Panc1 (cell line): ENCODE measurements around the gene KDF1. TPM values are rescaled to one million over a fixed set of nuclear protein-coding genes. Genes with fewer than 3 reads are reported as not detected.

Experiments
- ATAC-seq: fragments of 200-7000 bp; cut with Tn5 transposase; 2 replicates; pipeline ENCODE4 v1.9.1; 2020; ENCODE audit warnings: mild to moderate bottlenecking, moderate library complexity
- BruUV-seq: library from RNA; stranded (reverse); fragments of 400-500 nt; replicated peaks from 2 replicates; lab custom pipeline; 2021; lab: Mats Ljungman, UMichigan
- CTCF ChIA-PET: fragments of 300-600 bp; sonication (Branson Sonifier 250); formaldehyde crosslinking; loops from one replicate; lab custom pipeline; 2022; ENCODE audit warnings: antibody characterized with exemption; lab: Charles Lee
- POLR2A ChIA-PET: fragments of 300-600 bp; sonication (Branson Sonifier 250); formaldehyde crosslinking; loops from one replicate; lab custom pipeline; 2022; ENCODE audit warnings: antibody characterized with exemption; lab: Charles Lee
- DNase-seq: peaks from one replicate; pipeline ENCODE4 v3.0.0-alpha.2; 2010; ENCODE audit warnings: low read depth, low spot score
- H3K27ac ChIP-seq: 2 replicates; pipeline ENCODE4 v1.5.1; 2011; ENCODE audit warnings: mild to moderate bottlenecking, low read length, inconsistent platforms
- H3K27me3 ChIP-seq: fragments of 200-500 bp; sonication (Bioruptor generic); 2 replicates; pipeline ENCODE4 v1.6.0; 2014; ENCODE audit warnings: low read length, inconsistent platforms; ENCODE audit not compliant: control insufficient read depth, insufficient read depth
- H3K36me3 ChIP-seq: fragments of 200-500 bp; sonication (Bioruptor generic); 2 replicates; pipeline ENCODE4 v1.5.1; 2014; ENCODE audit warnings: inconsistent platforms, mild to moderate bottlenecking, low read length, moderate library complexity; ENCODE audit not compliant: control insufficient read depth, insufficient read depth
- H3K4me1 ChIP-seq: 2 replicates; pipeline ENCODE4 v1.5.1; 2011; ENCODE audit warnings: inconsistent platforms, mild to moderate bottlenecking, low read length, moderate library complexity; ENCODE audit not compliant: control insufficient read depth, insufficient read depth
- H3K4me3 ChIP-seq, 2 experiments: 2 replicates each; pipeline ENCODE4 v1.5.1; 2011 to 2012; ENCODE audit warnings: low read depth in 2 of 2, low read length in 2 of 2, mild to moderate bottlenecking in 2 of 2, inconsistent platforms in 1 of 2, moderate library complexity in 1 of 2
- H3K9me3 ChIP-seq: fragments of 200-500 bp; sonication (Bioruptor generic); 2 replicates; pipeline ENCODE4 v1.5.1; 2014; ENCODE audit warnings: low read depth, mild to moderate bottlenecking, inconsistent platforms, low read length, moderate library complexity; ENCODE audit not compliant: control insufficient read depth, insufficient read depth
- POLR2AphosphoS5 ChIP-seq: IDR thresholded peaks from 2 replicates; pipeline ENCODE4 v1.6.1; 2012; ENCODE audit warnings: mild to moderate bottlenecking, low read depth, low read length, moderate library complexity
- SIN3A ChIP-seq: IDR thresholded peaks from 2 replicates; pipeline ENCODE4 v1.6.1; 2012; ENCODE audit warnings: low read depth, mild to moderate bottlenecking, low read length, moderate library complexity, borderline replicate concordance; ENCODE audit not compliant: insufficient read depth
- TCF7L2 ChIP-seq: IDR thresholded peaks from 2 replicates; pipeline ENCODE4 v1.6.1; 2011; ENCODE audit warnings: mild to moderate bottlenecking, low read depth, low read length, inconsistent platforms
- in situ Hi-C: cut with HindIII; loops from 2 replicates; pipeline ENCODE4 v1.10.0; 2016; ENCODE audit warnings: low sequenced_read_pairs, low pct_unique_long_range_greater_than_20kb
- intact Hi-C: fragments of 100-400 bp; cut with micrococcal nuclease; formaldehyde crosslinking; loops from one replicate; pipeline ENCODE4 v1.10.0; 2022; ENCODE audit not compliant: unreplicated experiment
- total RNA-seq: library from RNA; stranded (reverse); gene quantifications from one replicate; pipeline ENCODE4 v1.2.1, GENCODE V29; 2021; ENCODE audit not compliant: unreplicated experiment
- TF ChIP-seq, protein P1 (sequence below): fragments of 450-650 bp; IDR thresholded peaks from 2 replicates; pipeline ENCODE4 v1.5.1; 2017; ENCODE audit warnings: mild to moderate bottlenecking
- TF ChIP-seq, protein P2 (sequence below), 2 experiments: IDR thresholded peaks; 2 replicates each; pipeline ENCODE4 v1.6.1; 2011 to 2012; ENCODE audit warnings: low read depth in 2 of 2, control low read depth in 1 of 2, low read length in 1 of 2, mild to moderate bottlenecking in 1 of 2, moderate library complexity in 1 of 2; ENCODE audit not compliant: insufficient read depth in 1 of 2

Gene KDF1
- total RNA-seq, 1 experiment from 2014 or later = 3.2 TPM

DNA sequence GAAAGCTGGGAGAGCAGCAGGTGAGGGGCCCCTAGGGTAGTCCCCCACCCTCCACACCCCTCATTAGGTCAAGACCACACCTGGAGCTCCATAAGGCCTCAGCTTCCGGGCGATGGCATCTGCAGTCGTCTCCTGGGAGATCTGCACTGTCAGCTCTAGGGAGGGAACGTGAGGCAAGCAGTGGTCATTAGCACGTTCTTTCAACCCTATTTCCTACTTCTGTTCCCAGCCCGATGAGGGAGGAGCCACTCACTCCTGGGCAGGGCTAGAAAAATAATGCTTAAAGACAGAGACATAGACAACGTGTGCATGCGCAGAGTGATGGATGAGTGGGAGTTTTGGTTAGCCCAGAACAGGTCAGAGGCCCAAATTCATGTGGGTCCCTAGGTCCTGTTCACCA is 9.7 kb downstream of the KDF1 start:
- intact Hi-C loops = no loop called here
- Histone ChIP-seq H3K9me3 (no peaks in the 10 kb centered on the region), H3K27me3 (no peaks in the 10 kb centered on the region), H3K36me3 (no peaks in the 10 kb centered on the region), H3K27ac (no peak overlapping the region), H3K4me3 (no peak overlapping the region), H3K4me1 (peaks cover 7% of the 10 kb centered on the region; the same call in 1 of the 2 replicates)
- TF ChIP-seq TCF7L2 = no peak
- BruUV-seq = no TSS peak
- ATAC-seq (peak; percentile 18; the same call in 1 of the 2 replicates), DNase-seq (no peak)
- in situ Hi-C loops = no loop called here
- CTCF ChIA-PET = interaction anchor here (1.1 kb wide), 1 partner anchor 47 kb away, joined by 7 read pairs; no protein-coding TSS in a partner anchor
- POLR2A ChIA-PET = interaction anchor here (0.6 kb wide), 2 partner anchors 227 to 351 kb away, joined by 3 to 4 read pairs; no protein-coding TSS in a partner anchor

DNA sequence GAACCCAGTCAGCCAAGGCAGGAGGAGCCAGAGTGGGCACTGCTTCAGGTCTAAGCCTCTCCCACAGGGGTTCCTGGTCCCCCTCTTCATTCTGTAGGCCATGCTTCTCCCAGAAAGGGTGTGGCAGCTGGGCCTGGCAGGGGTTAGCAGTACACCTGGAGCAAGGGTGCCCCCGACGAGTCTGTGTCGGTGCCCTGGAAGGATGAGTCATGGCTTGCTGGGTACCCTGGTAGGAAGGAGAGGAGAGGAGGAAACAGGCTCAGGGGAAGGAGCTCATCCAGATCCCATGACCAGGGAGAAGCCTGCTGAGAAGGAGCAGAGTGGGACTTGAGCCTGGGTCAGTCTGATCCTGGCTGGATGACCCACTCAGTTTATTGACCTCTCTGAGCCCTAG is 10.3 kb downstream of the KDF1 start:
- Histone ChIP-seq H3K36me3 (peaks cover 5% of the 10 kb centered on the region; the same call in 1 of the 2 replicates), H3K9me3 (no peaks in the 10 kb centered on the region), H3K4me3 (no peak overlapping the region), H3K4me1 (peaks cover 9% of the 10 kb centered on the region; the same call in 1 of the 2 replicates), H3K27me3 (no peaks in the 10 kb centered on the region), H3K27ac (no peak overlapping the region)
- ChIA-PET CTCF (interaction anchor here (1.1 kb wide), 1 partner anchor 48 kb away, joined by 7 read pairs; no protein-coding TSS in a partner anchor), POLR2A (interaction anchor here (0.6 kb wide), 2 partner anchors 228 to 352 kb away, joined by 3 to 4 read pairs; no protein-coding TSS in a partner anchor)
- intact Hi-C loops (no loop called here), in situ Hi-C loops (no loop called here)
- TF ChIP-seq, protein P1, sequence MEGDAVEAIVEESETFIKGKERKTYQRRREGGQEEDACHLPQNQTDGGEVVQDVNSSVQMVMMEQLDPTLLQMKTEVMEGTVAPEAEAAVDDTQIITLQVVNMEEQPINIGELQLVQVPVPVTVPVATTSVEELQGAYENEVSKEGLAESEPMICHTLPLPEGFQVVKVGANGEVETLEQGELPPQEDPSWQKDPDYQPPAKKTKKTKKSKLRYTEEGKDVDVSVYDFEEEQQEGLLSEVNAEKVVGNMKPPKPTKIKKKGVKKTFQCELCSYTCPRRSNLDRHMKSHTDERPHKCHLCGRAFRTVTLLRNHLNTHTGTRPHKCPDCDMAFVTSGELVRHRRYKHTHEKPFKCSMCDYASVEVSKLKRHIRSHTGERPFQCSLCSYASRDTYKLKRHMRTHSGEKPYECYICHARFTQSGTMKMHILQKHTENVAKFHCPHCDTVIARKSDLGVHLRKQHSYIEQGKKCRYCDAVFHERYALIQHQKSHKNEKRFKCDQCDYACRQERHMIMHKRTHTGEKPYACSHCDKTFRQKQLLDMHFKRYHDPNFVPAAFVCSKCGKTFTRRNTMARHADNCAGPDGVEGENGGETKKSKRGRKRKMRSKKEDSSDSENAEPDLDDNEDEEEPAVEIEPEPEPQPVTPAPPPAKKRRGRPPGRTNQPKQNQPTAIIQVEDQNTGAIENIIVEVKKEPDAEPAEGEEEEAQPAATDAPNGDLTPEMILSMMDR = no peak
- TF ChIP-seq, protein P2, sequence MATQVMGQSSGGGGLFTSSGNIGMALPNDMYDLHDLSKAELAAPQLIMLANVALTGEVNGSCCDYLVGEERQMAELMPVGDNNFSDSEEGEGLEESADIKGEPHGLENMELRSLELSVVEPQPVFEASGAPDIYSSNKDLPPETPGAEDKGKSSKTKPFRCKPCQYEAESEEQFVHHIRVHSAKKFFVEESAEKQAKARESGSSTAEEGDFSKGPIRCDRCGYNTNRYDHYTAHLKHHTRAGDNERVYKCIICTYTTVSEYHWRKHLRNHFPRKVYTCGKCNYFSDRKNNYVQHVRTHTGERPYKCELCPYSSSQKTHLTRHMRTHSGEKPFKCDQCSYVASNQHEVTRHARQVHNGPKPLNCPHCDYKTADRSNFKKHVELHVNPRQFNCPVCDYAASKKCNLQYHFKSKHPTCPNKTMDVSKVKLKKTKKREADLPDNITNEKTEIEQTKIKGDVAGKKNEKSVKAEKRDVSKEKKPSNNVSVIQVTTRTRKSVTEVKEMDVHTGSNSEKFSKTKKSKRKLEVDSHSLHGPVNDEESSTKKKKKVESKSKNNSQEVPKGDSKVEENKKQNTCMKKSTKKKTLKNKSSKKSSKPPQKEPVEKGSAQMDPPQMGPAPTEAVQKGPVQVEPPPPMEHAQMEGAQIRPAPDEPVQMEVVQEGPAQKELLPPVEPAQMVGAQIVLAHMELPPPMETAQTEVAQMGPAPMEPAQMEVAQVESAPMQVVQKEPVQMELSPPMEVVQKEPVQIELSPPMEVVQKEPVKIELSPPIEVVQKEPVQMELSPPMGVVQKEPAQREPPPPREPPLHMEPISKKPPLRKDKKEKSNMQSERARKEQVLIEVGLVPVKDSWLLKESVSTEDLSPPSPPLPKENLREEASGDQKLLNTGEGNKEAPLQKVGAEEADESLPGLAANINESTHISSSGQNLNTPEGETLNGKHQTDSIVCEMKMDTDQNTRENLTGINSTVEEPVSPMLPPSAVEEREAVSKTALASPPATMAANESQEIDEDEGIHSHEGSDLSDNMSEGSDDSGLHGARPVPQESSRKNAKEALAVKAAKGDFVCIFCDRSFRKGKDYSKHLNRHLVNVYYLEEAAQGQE (IDR thresholded peaks at IDR 0.05; ENCODE audit: insufficient read depth in 1 of 2, low read depth in 2 of 2, low read length in 1 of 2) = no peak
- TF ChIP-seq POLR2AphosphoS5 (no peak), SIN3A (no peak), TCF7L2 (no peak)
- peak; percentile 50 for ATAC-seq
- DNase-seq = no peak
- BruUV-seq = no TSS peak

DNA sequence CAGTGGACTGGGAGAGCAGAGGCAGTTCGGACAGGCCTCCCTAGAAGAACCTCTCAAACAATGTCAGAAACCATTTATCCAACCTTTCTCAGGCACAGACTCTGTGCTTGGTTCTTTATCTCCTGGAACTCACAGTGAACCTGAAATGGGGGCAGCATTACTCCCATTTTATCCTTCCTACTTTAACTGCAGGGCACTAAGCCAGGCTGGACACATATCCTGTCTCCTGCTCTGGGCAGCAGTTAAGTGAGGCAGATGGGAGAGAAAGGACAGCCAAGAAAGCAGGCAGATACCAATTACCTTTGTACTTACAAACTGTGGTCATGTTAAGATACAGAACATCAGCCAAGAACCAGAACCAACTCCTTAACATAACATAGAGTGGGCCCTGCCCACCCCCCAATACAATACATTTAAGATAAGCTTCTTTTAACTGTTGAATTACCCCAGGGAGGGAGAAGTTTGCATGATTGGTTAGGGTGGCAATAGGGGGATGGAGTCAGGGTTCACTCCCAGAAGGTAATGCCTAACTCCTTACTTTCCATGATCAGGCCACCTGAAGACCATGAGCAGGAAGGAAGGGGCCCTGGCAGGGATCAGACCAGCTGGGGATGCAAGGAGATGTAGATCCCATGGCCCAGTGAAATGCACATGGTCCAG is 10.9 kb downstream of the KDF1 start:
- Histone ChIP-seq H3K27ac (peak overlapping the region; percentile 26; the same call in 1 of the 2 replicates), H3K27me3 (no peaks in the 10 kb centered on the region), H3K36me3 (peaks cover 5% of the 10 kb centered on the region; the same call in 1 of the 2 replicates), H3K4me3 (no peak overlapping the region), H3K9me3 (no peaks in the 10 kb centered on the region), H3K4me1 (peaks cover 10% of the 10 kb centered on the region; the same call in 1 of the 2 replicates)
- BruUV-seq = no TSS peak
- intact Hi-C loops (no loop called here), in situ Hi-C loops (no loop called here)
- no peak for DNase-seq
- peak; percentile 26 for ATAC-seq
- TF ChIP-seq, protein P1 = no peak
- no peak for TF ChIP-seq TCF7L2
- TF ChIP-seq POLR2AphosphoS5 = no peak
- TF ChIP-seq, protein P2 (IDR thresholded peaks at IDR 0.05; ENCODE audit: insufficient read depth in 1 of 2, low read depth in 2 of 2, low read length in 1 of 2) = no peak
- TF ChIP-seq SIN3A = no peak
- ChIA-PET CTCF (no interaction called here), POLR2A (no interaction called here)
